ENCODE measurements around the gene RANBP1.

GRCh38 chr22:20126284-20127029 lies 10.6 kb downstream of the RANBP1 start:
- TF ChIP-seq CTCF (IDR thresholded peaks at IDR 0.05) (no peak), POLR2AphosphoS5 (IDR thresholded peaks at IDR 0.05) (no peak)
